Measurements from ENCODE around the gene DPPA5. TPM values are rescaled to one million over a fixed set of nuclear protein-coding genes. Genes with fewer than 3 reads are reported as not detected.

The DPPA5 gene
- total and polyA plus RNA-seq, 9 of the 15 experiments (the other 6 are each of a cell fraction or from before 2014, with no cell fraction given), result not detected

GRCh38 chr6:73388800-73389512 is 34.9 kb upstream of the DPPA5 start (continued):
- TF ChIP-seq ZNF511 (CRISPR knock-in tag; IDR thresholded peaks at IDR 0.05) (no peak), CBFA2T2 (conservative IDR thresholded peaks at IDR 0.05) (no peak), ARID4B (CRISPR knock-in tag; IDR thresholded peaks at IDR 0.05) (no peak), NBN (IDR thresholded peaks at IDR 0.05; ENCODE audit: low read depth) (no peak; the same call in 1 of the 2 replicates), FOS (IDR thresholded peaks at IDR 0.05; ENCODE audit: extremely low read depth, insufficient read length) (no peak), HNRNPH1 (optimal IDR thresholded peaks at IDR 0.05; ENCODE audit: low read depth, low read length) (no peak), NFIC (IDR thresholded peaks at IDR 0.05) (peak; percentile 29; the same call in 1 of the 2 replicates), FOXJ2 (tag; IDR thresholded peaks at IDR 0.05) (no peak), SNAPC5 (CRISPR knock-in tag; IDR thresholded peaks at IDR 0.05) (no peak), NELFE (IDR thresholded peaks at IDR 0.05; ENCODE audit: insufficient read depth, insufficient read length) (no peak), ZNF655 (CRISPR knock-in tag; IDR thresholded peaks at IDR 0.05) (no peak), ZBTB49 (CRISPR knock-in tag; IDR thresholded peaks at IDR 0.05; ENCODE audit: borderline replicate concordance) (no peak), ID3 (CRISPR knock-in tag; IDR thresholded peaks at IDR 0.05) (no peak), ID3 (tag; IDR thresholded peaks at IDR 0.05) (peak; percentile 43; the same call in 1 of the 2 replicates), ZFX (CRISPR knock-in tag; IDR thresholded peaks at IDR 0.05) (peak; percentile 62), NR3C1 (CRISPR knock-in tag; IDR thresholded peaks at IDR 0.05) (no peak), EGR1 (conservative IDR thresholded peaks at IDR 0.05) (no peak)

Measured in K562 (cell line).